ENCODE measurements around the gene BTBD18. TPM values are rescaled to one million over a fixed set of nuclear protein-coding genes. Genes with fewer than 3 reads are reported as not detected.

The BTBD18 gene
- under 1 TPM; 0.06 to 0.18 (median 0.13) TPM for polyA plus RNA-seq (ENCODE audit: insufficient read length in 4 of 4)

DNA sequence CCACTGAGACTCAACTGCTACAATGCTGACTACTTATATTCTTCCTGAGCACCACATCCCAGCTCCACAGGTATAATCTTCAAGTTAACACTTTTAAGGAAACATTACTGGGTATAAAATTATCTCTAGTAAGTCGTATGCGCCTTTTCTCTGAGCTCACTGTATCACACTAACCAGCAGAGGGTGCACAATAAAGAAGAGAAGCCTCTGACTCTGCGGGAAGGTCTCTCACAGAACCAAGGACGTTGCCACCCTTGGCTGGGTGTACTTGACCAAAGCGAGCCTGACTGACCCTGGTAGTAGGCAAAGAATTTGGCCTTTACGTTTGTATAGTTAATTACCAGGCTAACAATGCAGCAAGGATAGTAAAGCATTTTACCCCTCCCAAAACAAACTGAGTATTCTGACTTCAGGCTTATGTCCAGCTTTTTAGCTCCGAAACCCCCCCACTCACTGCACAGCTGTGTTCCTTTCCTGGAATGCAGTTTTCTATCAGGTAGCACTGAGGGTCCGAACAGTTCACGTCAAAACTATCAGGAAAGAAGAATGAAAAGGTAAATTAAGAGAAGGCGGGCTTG, at the start of gene BTBD18:
TSS of gene BTBD18 (minus strand) at position 144 of the 578 bp plus-strand sequence. CDS start 631 bp downstream, outside the sequence.
- no peak for DNase-seq (ENCODE audit: low read depth in 4 of 4, low spot score in 3 of 4)

DNA sequence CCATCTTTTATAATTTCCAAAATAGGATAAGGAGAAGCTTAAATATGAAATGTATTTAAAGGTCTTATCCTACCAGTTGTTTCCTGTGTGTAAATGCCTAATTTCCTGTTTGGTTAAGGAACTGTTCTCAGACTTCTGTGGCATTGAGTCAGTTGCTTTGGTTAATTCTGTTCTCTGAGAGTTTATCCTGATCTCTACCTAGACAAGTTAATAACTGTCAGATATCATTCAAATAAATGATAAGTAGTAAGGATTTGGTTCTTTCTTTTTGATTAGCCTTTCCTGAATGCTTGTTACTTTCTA, 49.5 kb upstream of the BTBD18 start:
- no peak for DNase-seq (ENCODE audit: low read depth in 4 of 4, low spot score in 3 of 4)

- peak in 1 of 4 donors; percentile 41 for DNase-seq (ENCODE audit: low read depth in 4 of 4, low spot score in 3 of 4)
These were observed 49.0 kb upstream of the BTBD18 start for GRCh38 chr11:57800444-57801182.

- DNase-seq (ENCODE audit: low read depth in 4 of 4, low spot score in 3 of 4), result no peak
These were observed 47.4 kb upstream of the BTBD18 start for GRCh38 chr11:57798905-57799559.

DNA sequence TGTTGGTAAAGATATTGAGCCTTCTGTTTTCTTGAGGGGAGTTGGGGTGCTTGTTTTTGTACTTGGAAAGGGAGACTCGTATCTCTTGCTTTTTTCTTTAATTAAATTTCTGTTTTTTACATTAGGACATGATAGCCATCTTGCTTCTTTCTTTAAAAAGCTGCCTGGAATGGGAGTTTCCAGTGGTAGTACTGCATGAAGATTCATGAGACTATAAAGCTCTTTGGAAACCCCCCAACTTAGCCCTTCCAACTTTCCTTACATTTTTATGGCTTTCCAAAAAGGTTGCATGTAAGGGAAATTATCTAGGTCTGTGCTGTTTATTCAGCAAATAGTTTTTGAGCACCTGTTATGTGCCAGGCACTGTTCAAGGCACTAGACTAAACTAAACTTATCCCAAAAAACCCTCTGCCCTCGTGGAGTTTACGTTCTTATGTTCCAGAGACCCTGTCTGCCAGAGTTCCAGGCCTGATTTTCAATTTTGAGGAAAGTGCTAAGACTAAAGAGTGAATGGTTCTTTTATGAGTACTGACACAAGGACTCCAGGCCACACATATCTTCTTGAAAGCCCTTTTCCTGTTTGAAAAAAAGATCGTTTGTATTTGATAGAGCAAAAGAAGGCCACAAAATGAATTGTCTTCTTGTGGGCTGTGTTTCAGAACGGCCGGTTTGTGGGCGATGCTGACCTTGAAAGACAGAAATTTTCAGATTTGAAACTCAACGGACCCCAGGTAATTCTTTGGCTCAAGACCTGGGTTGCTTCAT, 41.9 kb upstream of the BTBD18 start:
- DNase-seq (ENCODE audit: low read depth in 4 of 4, low spot score in 3 of 4), result no peak

GRCh38 chr11:57792870-57793269, 41.3 kb upstream of the BTBD18 start:
- no peak for DNase-seq (ENCODE audit: low read depth in 4 of 4, low spot score in 3 of 4)

- no peak for DNase-seq (ENCODE audit: low read depth in 4 of 4, low spot score in 3 of 4)
These were observed 40.5 kb upstream of the BTBD18 start for GRCh38 chr11:57792060-57792541.

DNA sequence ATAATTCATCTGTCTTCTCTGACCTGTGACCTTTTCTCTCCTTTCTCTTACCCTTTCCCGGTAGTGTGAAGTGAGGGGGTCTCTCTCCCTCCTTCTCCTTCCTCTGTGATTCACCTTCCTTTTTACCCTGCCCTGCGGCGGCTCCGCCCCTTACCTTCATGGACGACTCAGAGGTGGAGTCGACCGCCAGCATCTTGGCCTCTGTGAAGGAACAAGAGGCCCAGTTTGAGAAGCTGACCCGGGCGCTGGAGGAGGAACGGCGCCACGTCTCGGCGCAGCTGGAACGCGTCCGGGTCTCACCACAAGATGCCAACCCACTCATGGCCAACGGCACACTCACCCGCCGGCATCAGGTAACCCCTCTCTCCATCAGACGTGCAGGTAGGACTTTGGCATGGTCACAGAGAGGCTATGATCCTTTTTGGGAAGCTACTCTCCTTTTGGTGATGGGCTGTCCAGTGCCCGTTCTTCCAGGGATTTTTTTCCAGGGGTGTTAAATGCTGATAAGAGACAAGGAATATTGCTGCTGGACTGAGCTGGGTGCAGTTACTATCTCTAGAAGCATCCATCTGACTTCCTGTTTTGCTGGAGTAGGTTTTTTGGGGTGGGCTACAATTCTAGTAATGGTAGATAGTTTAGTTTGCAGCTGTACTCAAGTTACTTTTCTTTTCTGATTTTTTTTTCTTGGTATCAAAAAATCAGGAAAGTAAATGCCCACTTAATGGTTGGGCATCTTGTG, 39.9 kb upstream of the BTBD18 start:
- no peak for DNase-seq (ENCODE audit: low read depth in 4 of 4, low spot score in 3 of 4)

DNA sequence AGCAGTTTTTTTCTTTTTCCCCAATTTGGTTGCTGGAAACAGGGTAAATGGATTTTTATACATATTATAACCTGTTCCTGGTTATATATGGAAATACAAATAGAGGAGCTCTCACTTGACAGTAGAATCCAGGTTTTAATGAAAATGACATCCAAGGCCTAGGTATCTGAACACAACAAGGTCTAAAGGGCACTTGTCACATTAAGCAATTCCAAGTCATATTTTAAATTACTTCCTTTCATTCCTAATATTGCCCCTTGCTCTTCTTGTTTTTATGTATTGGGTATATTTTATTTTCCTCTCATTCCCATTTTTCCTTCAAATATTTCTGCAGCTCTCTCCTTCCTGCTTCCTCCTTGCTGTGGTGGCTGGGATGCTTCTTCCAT, 37.1 kb upstream of the BTBD18 start:
- no peak for DNase-seq (ENCODE audit: low read depth in 4 of 4, low spot score in 3 of 4)

- DNase-seq (ENCODE audit: low read depth in 4 of 4, low spot score in 3 of 4), result no peak
These were observed 36.5 kb upstream of the BTBD18 start for GRCh38 chr11:57787920-57788702.

DNA sequence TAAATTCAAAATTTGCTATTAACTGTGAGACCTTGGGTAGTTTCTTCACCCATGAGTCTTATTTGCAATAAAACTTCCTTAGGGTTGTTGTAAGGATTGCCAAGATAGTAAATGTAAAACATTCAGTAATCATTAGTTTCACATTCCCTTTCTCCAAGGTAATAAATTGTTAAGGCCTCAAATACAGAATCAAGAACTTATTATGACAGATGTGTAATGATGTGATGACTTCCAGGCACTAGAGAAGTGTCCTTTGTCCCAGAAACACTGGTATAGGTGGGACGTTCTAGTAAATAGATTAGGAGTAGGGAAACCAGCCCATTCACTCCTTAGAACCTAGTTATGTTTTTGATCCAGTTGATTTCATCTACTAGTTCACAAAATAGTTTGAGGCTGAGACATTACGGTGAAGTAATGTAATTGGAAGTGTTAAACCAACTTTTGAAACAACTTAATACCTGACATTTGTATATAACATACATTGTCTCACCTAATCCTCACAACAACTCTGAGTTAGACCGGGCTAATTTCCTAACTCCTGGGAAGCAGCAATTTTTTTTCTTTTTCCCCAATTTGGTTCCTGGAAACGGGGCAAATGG, 35.5 kb upstream of the BTBD18 start:
- no peak for DNase-seq (ENCODE audit: low read depth in 4 of 4, low spot score in 3 of 4)

- no peak for DNase-seq (ENCODE audit: low read depth in 4 of 4, low spot score in 3 of 4)
These were observed 34.8 kb upstream of the BTBD18 start for GRCh38 chr11:57786436-57786835.

DNA sequence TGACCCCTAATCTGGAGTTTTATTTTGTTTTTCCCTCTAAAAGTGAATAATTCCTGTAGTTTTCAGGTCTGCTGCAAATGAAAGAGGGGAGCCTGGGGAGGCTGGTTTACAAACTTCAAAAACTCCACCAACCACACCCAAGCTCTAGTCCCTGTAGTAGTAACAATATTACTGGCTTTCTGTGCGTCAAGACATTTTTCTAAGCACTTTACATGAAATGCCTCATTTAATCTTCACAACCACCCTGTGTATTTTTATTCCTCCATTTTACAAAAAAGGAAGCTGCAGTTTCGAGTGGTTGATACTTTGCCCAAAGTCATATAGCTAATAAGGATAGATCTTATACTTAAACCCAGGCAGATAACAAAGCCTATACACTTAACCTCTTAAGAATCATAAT, 33.5 kb upstream of the BTBD18 start:
- no peak for DNase-seq (ENCODE audit: low read depth in 4 of 4, low spot score in 3 of 4)

DNA sequence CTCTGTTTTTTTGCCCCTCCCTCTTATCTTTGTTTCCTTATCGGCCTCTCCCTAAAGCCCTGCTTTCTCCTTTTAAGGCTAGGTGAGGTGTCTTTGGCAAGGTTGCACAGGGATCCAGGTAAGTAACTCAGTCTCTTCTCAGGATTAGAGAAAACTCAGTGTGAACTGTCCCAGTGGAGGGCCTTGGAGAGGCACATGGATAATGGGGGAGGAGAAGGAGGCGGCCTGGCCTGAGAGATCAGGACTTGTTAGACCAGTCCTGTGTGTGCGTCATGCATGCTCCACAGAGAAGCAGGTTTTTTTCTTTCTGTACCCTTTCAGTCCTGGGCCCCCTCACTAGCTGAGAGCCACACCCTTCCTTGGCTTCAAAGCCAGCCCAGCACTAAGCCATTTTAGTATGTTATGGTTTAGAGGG, 29.9 kb upstream of the BTBD18 start:
- no peak for DNase-seq (ENCODE audit: low read depth in 4 of 4, low spot score in 3 of 4)

- no peak for DNase-seq (ENCODE audit: low read depth in 4 of 4, low spot score in 3 of 4)
These were observed 27.7 kb upstream of the BTBD18 start for GRCh38 chr11:57779276-57779675.

GRCh38 chr11:57778318-57779037, 26.9 kb upstream of the BTBD18 start:
- peak; percentile 93 to 95 (median 94) for DNase-seq (ENCODE audit: low read depth in 4 of 4, low spot score in 3 of 4)

GRCh38 chr11:57777969-57778317, 26.3 kb upstream of the BTBD18 start:
- no peak for DNase-seq (ENCODE audit: low read depth in 4 of 4, low spot score in 3 of 4)

- DNase-seq (ENCODE audit: low read depth in 4 of 4, low spot score in 3 of 4), result no peak
These were observed 25.1 kb upstream of the BTBD18 start for GRCh38 chr11:57776577-57777210.

All from left renal pelvis (tissue), 4 donors.